ENCODE results near the gene ID3. TPM values are rescaled to one million over a fixed set of nuclear protein-coding genes. Genes with fewer than 3 reads are reported as not detected.

ID3 gene
- total and polyA plus RNA-seq, 9 of the 15 experiments (the other 6 are each of a cell fraction or from before 2014, with no cell fraction given): 6.8 to 59.8 (median 23.5) TPM

DNA sequence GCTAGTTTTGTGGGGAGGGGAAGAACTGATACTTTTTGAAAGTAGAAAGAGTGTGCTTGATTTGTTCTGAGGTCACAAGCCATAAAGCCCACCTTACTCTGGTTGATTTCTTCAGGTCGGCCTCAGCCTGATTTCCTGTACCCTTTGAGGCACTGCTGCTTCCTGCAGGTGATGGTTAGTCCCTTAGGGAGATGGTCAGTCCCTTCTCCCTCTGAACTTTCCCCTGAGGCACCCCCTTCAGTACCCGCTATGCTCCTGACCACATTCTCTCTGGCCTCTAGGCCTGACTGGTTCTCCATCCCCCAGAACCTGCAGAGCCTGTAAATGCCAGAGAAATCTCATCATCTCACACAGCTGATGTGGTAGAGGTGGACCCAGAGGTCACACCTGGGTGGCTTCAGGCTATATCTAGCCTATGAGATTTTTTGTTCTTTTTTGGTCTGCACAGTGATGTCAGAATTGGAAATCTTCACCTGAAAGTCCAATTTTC, 15.0 kb upstream of the ID3 start:
- 21% methylated on average over 2 of the region's 2 CpGs for WGBS (ENCODE audit: insufficient coverage, low coverage, missing lambda C conversion rate)
- BruUV-seq (replicated peaks): no TSS peak
- POLR2A ChIA-PET: interaction anchor here (0.8 kb wide), 1 partner anchor 18 kb away, joined by 3 read pairs; no protein-coding TSS in a partner anchor

More for the DNA sequence above, 15.0 kb upstream of the ID3 start:
- Histone ChIP-seq H3K36me3 (ENCODE audit: control insufficient read depth, insufficient read depth, low read length) (no peaks in the 10 kb centered on the region), H3K4me2 (ENCODE audit: insufficient read depth, low read length) (no peak overlapping the region), H4K20me1 (replicated peaks; ENCODE audit: control insufficient read depth, insufficient read depth, low read length) (no peaks in the 10 kb centered on the region), H3K27me3 (ENCODE audit: control insufficient read depth in 2 of 2, insufficient read depth in 2 of 2, low read length in 2 of 2) (no peaks in the 10 kb centered on the region; a peak in 1 of 5 replicates), H3K79me2 (ENCODE audit: control insufficient read depth, insufficient read depth, low read length) (no peaks in the 10 kb centered on the region), H3K4me1 (replicated peaks in 1 of 2; ENCODE audit: control insufficient read depth in 2 of 2, insufficient read depth in 2 of 2, low read length in 2 of 2) (peaks cover 0 to 13% of the 10 kb centered on the region in 2 experiments; a peak in 4 of 5 replicates), H3K27ac (ENCODE audit: extremely low read depth, low read depth, low read length) (no peak overlapping the region), H3K9me1 (ENCODE audit: control insufficient read depth, insufficient read depth, low read length) (no peaks in the 10 kb centered on the region), H2AFZ (ENCODE audit: low read depth, low read length) (no peak overlapping the region), H3K4me3 (no peak overlapping the region), H3K9me3 (replicated peaks; ENCODE audit: control insufficient read depth, insufficient read depth, low read depth, low read length) (no peaks in the 10 kb centered on the region), H3K9ac (ENCODE audit: insufficient read depth in 1 of 2, low read depth in 2 of 2, low read length in 2 of 2) (no peak overlapping the region)
- intact Hi-C loops (cut with micrococcal nuclease): no loop called here
- DNase-seq (ENCODE audit: extremely low read depth in 1 of 4, low spot score in 3 of 4) (no peak), ATAC-seq (no peak), FAIRE-seq (no peak)
- in situ Hi-C loops (cut with MboI): no loop called here
- TF ChIP-seq HMG20A (CRISPR knock-in tag; conservative IDR thresholded peaks at IDR 0.05) (no peak), DIDO1 (tag; IDR thresholded peaks at IDR 0.05; ENCODE audit: low read depth) (no peak), ZNF311 (CRISPR knock-in tag; IDR thresholded peaks at IDR 0.05) (no peak), ZNF408 (CRISPR knock-in tag; IDR thresholded peaks at IDR 0.05; ENCODE audit: low read depth) (no peak), HDAC1 (IDR thresholded peaks at IDR 0.05) (no peak), MCM3 (IDR thresholded peaks at IDR 0.05) (no peak), POLR3G (IDR thresholded peaks at IDR 0.05; ENCODE audit: extremely low read depth, insufficient read length, insufficient replicate concordance) (no peak), DNMT1 (IDR thresholded peaks at IDR 0.05) (no peak), MYBL2 (IDR thresholded peaks at IDR 0.05; ENCODE audit: low read depth) (no peak), MYBL2 (CRISPR knock-in tag; IDR thresholded peaks at IDR 0.05; ENCODE audit: borderline replicate concordance) (no peak)
- TF ChIP-seq, protein P1, sequence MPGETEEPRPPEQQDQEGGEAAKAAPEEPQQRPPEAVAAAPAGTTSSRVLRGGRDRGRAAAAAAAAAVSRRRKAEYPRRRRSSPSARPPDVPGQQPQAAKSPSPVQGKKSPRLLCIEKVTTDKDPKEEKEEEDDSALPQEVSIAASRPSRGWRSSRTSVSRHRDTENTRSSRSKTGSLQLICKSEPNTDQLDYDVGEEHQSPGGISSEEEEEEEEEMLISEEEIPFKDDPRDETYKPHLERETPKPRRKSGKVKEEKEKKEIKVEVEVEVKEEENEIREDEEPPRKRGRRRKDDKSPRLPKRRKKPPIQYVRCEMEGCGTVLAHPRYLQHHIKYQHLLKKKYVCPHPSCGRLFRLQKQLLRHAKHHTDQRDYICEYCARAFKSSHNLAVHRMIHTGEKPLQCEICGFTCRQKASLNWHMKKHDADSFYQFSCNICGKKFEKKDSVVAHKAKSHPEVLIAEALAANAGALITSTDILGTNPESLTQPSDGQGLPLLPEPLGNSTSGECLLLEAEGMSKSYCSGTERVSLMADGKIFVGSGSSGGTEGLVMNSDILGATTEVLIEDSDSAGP (CRISPR knock-in tag; IDR thresholded peaks at IDR 0.05): no peak
- TF ChIP-seq, protein P2, sequence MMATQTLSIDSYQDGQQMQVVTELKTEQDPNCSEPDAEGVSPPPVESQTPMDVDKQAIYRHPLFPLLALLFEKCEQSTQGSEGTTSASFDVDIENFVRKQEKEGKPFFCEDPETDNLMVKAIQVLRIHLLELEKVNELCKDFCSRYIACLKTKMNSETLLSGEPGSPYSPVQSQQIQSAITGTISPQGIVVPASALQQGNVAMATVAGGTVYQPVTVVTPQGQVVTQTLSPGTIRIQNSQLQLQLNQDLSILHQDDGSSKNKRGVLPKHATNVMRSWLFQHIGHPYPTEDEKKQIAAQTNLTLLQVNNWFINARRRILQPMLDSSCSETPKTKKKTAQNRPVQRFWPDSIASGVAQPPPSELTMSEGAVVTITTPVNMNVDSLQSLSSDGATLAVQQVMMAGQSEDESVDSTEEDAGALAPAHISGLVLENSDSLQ (IDR thresholded peaks at IDR 0.05): no peak
- CTCF ChIA-PET (ENCODE audit: low intra/inter-chr PET ratio): no interaction called here
